OCI-LY3 (cell line): ENCODE data around the gene ANKRD13D.
A peak's percentile ranks its signal among the peaks of the same experiment; 100 is the strongest.

Experiments
- H2AFZ ChIP-seq: fragments of 200-600, 300-600 bp; shearing (Covaris generic); 2 replicates; pipeline ENCODE4 v1.6.0; 2014; ENCODE audit warnings: antibody characterized with exemption, low read depth, low read length
- H3K27ac ChIP-seq: fragments of 200-600, 300-600 bp; sonication (generic); 2 replicates; pipeline ENCODE4 v1.5.1; 2014; ENCODE audit warnings: mild to moderate bottlenecking, low read length, moderate library complexity, mixed read lengths
- H3K27me3 ChIP-seq: fragments of 200-600, 300-600 bp; sonication (generic); 2 replicates; pipeline ENCODE4 v1.6.1; 2014; ENCODE audit warnings: low read depth, low read length, mixed read lengths
- H3K36me3 ChIP-seq: fragments of 200-600, 300-600 bp; sonication (generic); replicated peaks from 2 replicates; pipeline ENCODE3; 2014; ENCODE audit warnings: low read depth, low read length, mixed read lengths
- H3K4me1 ChIP-seq: fragments of 300-600, 200-600 bp; sonication (generic); 2 replicates; pipeline ENCODE4 v1.6.1; 2014; ENCODE audit warnings: low read length, mixed read lengths
- H3K4me2 ChIP-seq: fragments of 200-600, 300-600 bp; sonication (generic); 2 replicates; pipeline ENCODE4 v1.6.1; 2014; ENCODE audit warnings: low read length, mixed read lengths
- H3K4me3 ChIP-seq: fragments of 300-600, 200-600 bp; sonication (generic); 2 replicates; pipeline ENCODE4 v1.5.1; 2014; ENCODE audit warnings: antibody characterized with exemption, mild to moderate bottlenecking, low read length, moderate library complexity
- H3K79me2 ChIP-seq: fragments of 300-600, 200-600 bp; shearing (Covaris generic); 2 replicates; pipeline ENCODE4 v1.6.1; 2014; ENCODE audit warnings: mild to moderate bottlenecking, low read length, mixed read lengths
- H3K9ac ChIP-seq: fragments of 300-600, 200-600 bp; shearing (Covaris generic); 2 replicates; pipeline ENCODE4 v1.6.0; 2014; ENCODE audit warnings: mild to moderate bottlenecking, low read length, moderate library complexity
- H3K9me3 ChIP-seq: fragments of 200-600, 300-600 bp; shearing (Covaris generic); 2 replicates; pipeline ENCODE4 v1.6.1; 2014; ENCODE audit warnings: low read length, mixed read lengths; ENCODE audit not compliant: insufficient read depth
- H4K20me1 ChIP-seq: fragments of 200-600, 300-600 bp; sonication (generic); 2 replicates; pipeline ENCODE4 v1.6.1; 2016; ENCODE audit warnings: low read length, mixed read lengths; ENCODE audit not compliant: insufficient read depth
- CTCF ChIP-seq: fragments of 200-600, 300-600 bp; sonication (generic); IDR thresholded peaks from 2 replicates; pipeline ENCODE4 v1.5.1; 2014; ENCODE audit warnings: antibody characterized with exemption, low read length, low read depth
- EZH2phosphoT487 ChIP-seq: fragments of 200-600 bp; shearing (Covaris generic); IDR thresholded peaks from 2 replicates; pipeline ENCODE4 v1.6.1; 2018; ENCODE audit warnings: antibody characterized with exemption, mixed run types, low read depth

ANKRD13D gene

GRCh38 chr11:67347964-67348749 is 59.1 kb downstream of the ANKRD13D start:
- Histone ChIP-seq H3K9ac (peak overlapping the region; percentile 43; the same call in 1 of the 2 replicates), H3K36me3 (peaks cover 13% of the 10 kb centered on the region), H3K4me3 (peak overlapping the region; percentile 30), H2AFZ (no peak overlapping the region), H3K4me1 (peaks cover 80% of the 10 kb centered on the region), H3K4me2 (peak overlapping the region; percentile 67), H3K27me3 (no peaks in the 10 kb centered on the region), H3K27ac (peak overlapping the region; percentile 76), H3K79me2 (peaks cover 15% of the 10 kb centered on the region), H3K9me3 (no peaks in the 10 kb centered on the region), H4K20me1 (no peaks in the 10 kb centered on the region)
- TF ChIP-seq CTCF (no peak), EZH2phosphoT487 (no peak)

DNA sequence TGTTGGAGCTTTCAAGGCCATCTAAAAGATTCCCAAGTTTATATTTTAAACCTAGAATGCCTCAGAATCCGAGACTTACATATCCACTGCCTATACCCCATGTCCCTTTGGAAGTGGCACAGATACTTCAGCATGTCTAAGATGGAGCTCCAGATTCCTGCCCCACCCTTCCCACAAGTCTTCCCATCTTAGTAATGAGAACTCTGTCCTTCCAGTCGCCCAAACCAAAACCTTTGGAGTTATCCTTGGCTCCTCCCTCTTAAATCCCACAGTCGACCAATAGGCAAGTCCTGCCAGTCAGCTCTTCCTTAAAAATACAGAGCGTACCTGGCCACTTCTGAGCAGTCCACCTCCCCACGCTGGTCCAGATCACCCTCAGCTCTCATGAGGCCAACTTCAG is 59.9 kb downstream of the ANKRD13D start:
- H3K4me1 ChIP-seq, result peaks cover 80% of the 10 kb centered on the region
- peaks cover 15% of the 10 kb centered on the region for H3K79me2 ChIP-seq
- H3K9me3 ChIP-seq, result no peaks in the 10 kb centered on the region
- H3K27ac ChIP-seq, result peak overlapping the region; percentile 76
- peak overlapping the region; percentile 39; the same call in 1 of the 2 replicates for H3K9ac ChIP-seq
- H4K20me1 ChIP-seq, result no peaks in the 10 kb centered on the region
- TF ChIP-seq EZH2phosphoT487 (no peak), CTCF (no peak)
- peak overlapping the region; percentile 67 for H3K4me2 ChIP-seq
- no peak overlapping the region for H2AFZ ChIP-seq
- H3K27me3 ChIP-seq, result no peaks in the 10 kb centered on the region
- H3K36me3 ChIP-seq, result peaks cover 13% of the 10 kb centered on the region
- H3K4me3 ChIP-seq, result no peak overlapping the region

DNA sequence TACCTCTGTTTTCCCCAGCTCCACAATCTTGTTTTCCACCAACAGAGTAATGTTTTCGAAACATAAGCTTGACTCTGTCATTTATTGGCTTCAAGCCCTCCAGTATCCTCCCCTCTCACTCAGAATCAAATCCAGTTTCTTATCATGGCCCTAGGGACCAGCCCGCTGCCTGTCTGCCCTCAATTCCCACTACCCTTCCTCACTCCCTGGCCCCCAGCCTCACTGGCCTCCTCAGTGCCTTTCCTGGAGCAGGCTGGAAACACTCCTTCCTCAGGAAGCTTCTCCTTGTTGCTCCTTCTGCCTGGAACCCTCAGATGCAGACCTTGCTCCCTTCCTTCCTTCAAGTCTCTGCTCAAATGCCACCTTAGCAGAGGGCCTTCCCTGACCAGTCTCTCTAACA is 60.4 kb downstream of the ANKRD13D start:
- no peak for TF ChIP-seq EZH2phosphoT487
- TF ChIP-seq CTCF, result no peak
- Histone ChIP-seq H3K27ac (peak overlapping the region; percentile 76), H3K36me3 (peaks cover 13% of the 10 kb centered on the region), H4K20me1 (no peaks in the 10 kb centered on the region), H3K9ac (peak overlapping the region; percentile 0; the same call in 1 of the 2 replicates), H3K4me1 (peaks cover 80% of the 10 kb centered on the region), H3K27me3 (no peaks in the 10 kb centered on the region), H3K79me2 (peaks cover 15% of the 10 kb centered on the region), H3K4me3 (no peak overlapping the region), H2AFZ (no peak overlapping the region), H3K9me3 (no peaks in the 10 kb centered on the region), H3K4me2 (peak overlapping the region; percentile 67)

- H3K4me2 ChIP-seq, result peak overlapping the region; percentile 67
- peaks cover 81% of the 10 kb centered on the region for H3K4me1 ChIP-seq
- H4K20me1 ChIP-seq, result no peaks in the 10 kb centered on the region
- H3K9ac ChIP-seq, result no peak overlapping the region; the same call in 1 of the 2 replicates
- peaks cover 13% of the 10 kb centered on the region for H3K36me3 ChIP-seq
- H3K27me3 ChIP-seq, result no peaks in the 10 kb centered on the region
- no peak overlapping the region for H2AFZ ChIP-seq
- H3K4me3 ChIP-seq, result no peak overlapping the region
- H3K79me2 ChIP-seq, result peaks cover 15% of the 10 kb centered on the region
- TF ChIP-seq EZH2phosphoT487, result no peak
- TF ChIP-seq CTCF, result no peak
- H3K27ac ChIP-seq, result peak overlapping the region; percentile 76
- H3K9me3 ChIP-seq, result no peaks in the 10 kb centered on the region
Measured at GRCh38 chr11:67349928-67350465, 60.9 kb downstream of the ANKRD13D start.
